Prostate gland (tissue), 2 donors: Measurements from ENCODE around the gene RAI14. TPM values are rescaled to one million over a fixed set of nuclear protein-coding genes. Genes with fewer than 3 reads are reported as not detected.

Source experiments
- DNase-seq: peaks from one replicate; pipeline ENCODE4 v3.0.0-alpha.2; 2019; ENCODE audit warnings: low spot score
- H3K27ac ChIP-seq, 2 donors: fragments of 200-600 bp; sonication (generic); 2 replicates each; pipeline ENCODE4 v1.5.1; 2017 to 2019
- H3K27me3 ChIP-seq: fragments of 200-600 bp; sonication (generic); replicated peaks from 2 replicates; pipeline ENCODE4 v1.5.1; 2019; ENCODE audit not compliant: insufficient read depth
- H3K36me3 ChIP-seq, 2 donors: fragments of 200-600 bp; sonication (generic); 1 replicate in 1 of 2; 2 replicates in 1 of 2; pipeline versions ENCODE4 v1.5.1 to v1.8.1; 2017 to 2019
- H3K4me1 ChIP-seq: fragments of 200-600 bp; sonication (generic); replicated peaks from 2 replicates; pipeline ENCODE4 v1.5.1; 2019
- H3K4me3 ChIP-seq, 2 donors: fragments of 200-600 bp; sonication (generic); 2 replicates each; pipeline ENCODE4 v1.5.1; 2017 to 2019
- H3K9me3 ChIP-seq: fragments of 200-600 bp; sonication (generic); 2 replicates; pipeline ENCODE4 v1.5.1; 2017
- CTCF ChIP-seq, 4 experiments: fragments of 200-600 bp in 2 of 4; fragments of 450-650 bp in 2 of 4; sonication (generic) in 2 of 4; IDR thresholded peaks; 1 replicate in 3 of 4; 2 replicates in 1 of 4; pipeline ENCODE4 v1.5.1; 2016 to 2019; ENCODE audit warnings: antibody characterized with exemption in 4 of 4, mild to moderate bottlenecking in 2 of 4, moderate library complexity in 2 of 4
- POLR2A ChIP-seq: fragments of 450-650 bp; IDR thresholded peaks from one replicate; pipeline ENCODE4 v1.6.1; 2016; ENCODE audit warnings: antibody characterized with exemption, mild to moderate bottlenecking
- POLR2AphosphoS5 ChIP-seq: sonication (generic); formaldehyde crosslinking; IDR thresholded peaks from one replicate; pipeline ENCODE4 v1.6.1; 2017; ENCODE audit warnings: antibody characterized with exemption
- WGBS: methylation state at CpG from one replicate; pipeline ENCODE4 v1.1.5; 2018; 5-methylcytosine and 5-hydroxymethylcytosine counted together
- intact Hi-C: fragments of 100-400 bp; cut with DNase I; formaldehyde crosslinking; loops from one replicate; pipeline ENCODE4 v1.14.2; 2022
- total RNA-seq, 2 donors: library from RNA; depleted of rRNA; stranded (reverse); fragments of >200 nt; gene quantifications; one replicate each; pipeline ENCODE4 v1.1.0, GENCODE V29; 2016

Gene RAI14
- total RNA-seq, 2 donors from 2014 or later, result 9.6 to 23.7 TPM

- no peaks in the 10 kb centered on the region for H3K9me3 ChIP-seq
- no peak overlapping the region for H3K27ac ChIP-seq
- H3K4me3 ChIP-seq, result no peak overlapping the region
- no peak for DNase-seq
- no peak for TF ChIP-seq POLR2AphosphoS5
- no peak for TF ChIP-seq POLR2A
- TF ChIP-seq CTCF (IDR thresholded peaks at IDR 0.05), result no peak
- H3K36me3 ChIP-seq, result no peaks in the 10 kb centered on the region
- WGBS, result 86% methylated on average over 5 of the region's 5 CpGs
- intact Hi-C loops, result no loop called here
- no peaks in the 10 kb centered on the region for H3K27me3 ChIP-seq
- no peaks in the 10 kb centered on the region for H3K4me1 ChIP-seq
Measured at GRCh38 chr5:34626751-34627150, 29.4 kb upstream of the RAI14 start.

GRCh38 chr5:34627794-34628193 is 28.3 kb upstream of the RAI14 start:
- Histone ChIP-seq H3K27ac (no peak overlapping the region), H3K36me3 (no peaks in the 10 kb centered on the region), H3K4me3 (no peak overlapping the region), H3K4me1 (no peaks in the 10 kb centered on the region), H3K27me3 (no peaks in the 10 kb centered on the region), H3K9me3 (no peaks in the 10 kb centered on the region)
- 30% methylated on average over 1 of the region's 1 CpG for WGBS
- intact Hi-C loops, result no loop called here
- DNase-seq, result no peak
- TF ChIP-seq CTCF (IDR thresholded peaks at IDR 0.05) (no peak), POLR2A (no peak), POLR2AphosphoS5 (no peak)

- Histone ChIP-seq H3K27ac (no peak overlapping the region), H3K27me3 (no peaks in the 10 kb centered on the region), H3K9me3 (no peaks in the 10 kb centered on the region), H3K4me1 (no peaks in the 10 kb centered on the region), H3K4me3 (no peak overlapping the region), H3K36me3 (no peaks in the 10 kb centered on the region)
- TF ChIP-seq POLR2AphosphoS5 (no peak), CTCF (IDR thresholded peaks at IDR 0.05) (no peak), POLR2A (no peak)
- WGBS, result 80% methylated on average over 3 of the region's 3 CpGs
- intact Hi-C loops, result no loop called here
- DNase-seq, result no peak
Measured at GRCh38 chr5:34628373-34628772, 27.8 kb upstream of the RAI14 start.

GRCh38 chr5:34630596-34630995 is 25.5 kb upstream of the RAI14 start:
- DNase-seq, result no peak
- Histone ChIP-seq H3K4me3 (no peak overlapping the region), H3K27ac (no peak overlapping the region), H3K9me3 (no peaks in the 10 kb centered on the region), H3K4me1 (no peaks in the 10 kb centered on the region), H3K36me3 (no peaks in the 10 kb centered on the region), H3K27me3 (no peaks in the 10 kb centered on the region)
- intact Hi-C loops, result no loop called here
- 97% methylated on average over 4 of the region's 4 CpGs for WGBS
- TF ChIP-seq POLR2A, result no peak
- TF ChIP-seq CTCF (IDR thresholded peaks at IDR 0.05), result no peak
- no peak for TF ChIP-seq POLR2AphosphoS5

- H3K4me1 ChIP-seq, result no peaks in the 10 kb centered on the region
- TF ChIP-seq CTCF (IDR thresholded peaks at IDR 0.05) (no peak), POLR2AphosphoS5 (no peak), POLR2A (no peak)
- H3K27me3 ChIP-seq, result no peaks in the 10 kb centered on the region
- intact Hi-C loops, result no loop called here
- H3K9me3 ChIP-seq, result no peaks in the 10 kb centered on the region
- no peak overlapping the region for H3K27ac ChIP-seq
- no peak for DNase-seq
- 76% methylated on average over 8 of the region's 8 CpGs for WGBS
- H3K4me3 ChIP-seq, result no peak overlapping the region
- H3K36me3 ChIP-seq, result no peaks in the 10 kb centered on the region
Measured at GRCh38 chr5:34632807-34633422, 23.2 kb upstream of the RAI14 start.
